VCaP (cell line): ENCODE results near the gene DNMT3A.

Source experiments
- H3K27ac ChIP-seq: fragments of 450-650 bp; 2 replicates; pipeline ENCODE4 v1.5.1; 2017
- CTCF ChIP-seq: fragments of 450-650 bp; conservative IDR thresholded peaks from 2 replicates; pipeline ENCODE4 v1.5.1; 2017; ENCODE audit warnings: mild to moderate bottlenecking, moderate library complexity

DNMT3A gene

GRCh38 chr2:25331686-25332365 is 9.9 kb downstream of the DNMT3A start:
- H3K27ac ChIP-seq, result no peak overlapping the region
- no peak for TF ChIP-seq CTCF

- TF ChIP-seq CTCF, result no peak
- no peak overlapping the region for H3K27ac ChIP-seq
Observed at GRCh38 chr2:25330937-25331336, 10.8 kb downstream of the DNMT3A start.

- TF ChIP-seq CTCF, result no peak
- no peak overlapping the region for H3K27ac ChIP-seq
Observed at GRCh38 chr2:25330273-25330672, 11.5 kb downstream of the DNMT3A start.

- no peak overlapping the region for H3K27ac ChIP-seq
- no peak for TF ChIP-seq CTCF
Observed at GRCh38 chr2:25328152-25329085, 13.3 kb downstream of the DNMT3A start.

- H3K27ac ChIP-seq, result no peak overlapping the region
- TF ChIP-seq CTCF, result no peak
Observed at GRCh38 chr2:25326326-25327013, 15.3 kb downstream of the DNMT3A start.

- TF ChIP-seq CTCF, result no peak
- no peak overlapping the region for H3K27ac ChIP-seq
Observed at GRCh38 chr2:25324905-25325592, 16.7 kb downstream of the DNMT3A start.
